Dendritic cell treated with granulocyte-macrophage colony-stimulating factor and Interleukin-4, amounts not matched to agents 40 ng/mL and 50 ng/mL, for 4 days (primary cell): Measurements from ENCODE around the gene KIAA1614.
A peak's percentile ranks its signal among the peaks of the same experiment; 100 is the strongest.

ENCODE experiments used
- H3K27ac Mint-ChIP-seq: one replicate; pipeline ENCODE4 v1.8.0; 2022; ENCODE audit warnings: mild to moderate bottlenecking, mixed read lengths
- H3K27me3 Mint-ChIP-seq: one replicate; pipeline ENCODE4 v1.8.0; 2022; ENCODE audit warnings: mild to moderate bottlenecking, mixed read lengths
- H3K36me3 Mint-ChIP-seq: one replicate; pipeline ENCODE4 v1.8.0; 2022; ENCODE audit warnings: low read depth, mixed read lengths
- H3K4me1 Mint-ChIP-seq: one replicate; pipeline ENCODE4 v1.8.0; 2022; ENCODE audit warnings: low read depth, mixed read lengths
- H3K4me3 Mint-ChIP-seq: one replicate; pipeline ENCODE4 v1.8.0; 2022; ENCODE audit warnings: mild to moderate bottlenecking, moderate library complexity, mixed read lengths
- H3K9me3 Mint-ChIP-seq: one replicate; pipeline ENCODE4 v1.8.0; 2022; ENCODE audit warnings: mixed read lengths
- intact Hi-C: fragments of 100-400 bp; cut with micrococcal nuclease; formaldehyde crosslinking; loops from one replicate; pipeline ENCODE4 v1.15.0; 2022

Gene KIAA1614, protein sequence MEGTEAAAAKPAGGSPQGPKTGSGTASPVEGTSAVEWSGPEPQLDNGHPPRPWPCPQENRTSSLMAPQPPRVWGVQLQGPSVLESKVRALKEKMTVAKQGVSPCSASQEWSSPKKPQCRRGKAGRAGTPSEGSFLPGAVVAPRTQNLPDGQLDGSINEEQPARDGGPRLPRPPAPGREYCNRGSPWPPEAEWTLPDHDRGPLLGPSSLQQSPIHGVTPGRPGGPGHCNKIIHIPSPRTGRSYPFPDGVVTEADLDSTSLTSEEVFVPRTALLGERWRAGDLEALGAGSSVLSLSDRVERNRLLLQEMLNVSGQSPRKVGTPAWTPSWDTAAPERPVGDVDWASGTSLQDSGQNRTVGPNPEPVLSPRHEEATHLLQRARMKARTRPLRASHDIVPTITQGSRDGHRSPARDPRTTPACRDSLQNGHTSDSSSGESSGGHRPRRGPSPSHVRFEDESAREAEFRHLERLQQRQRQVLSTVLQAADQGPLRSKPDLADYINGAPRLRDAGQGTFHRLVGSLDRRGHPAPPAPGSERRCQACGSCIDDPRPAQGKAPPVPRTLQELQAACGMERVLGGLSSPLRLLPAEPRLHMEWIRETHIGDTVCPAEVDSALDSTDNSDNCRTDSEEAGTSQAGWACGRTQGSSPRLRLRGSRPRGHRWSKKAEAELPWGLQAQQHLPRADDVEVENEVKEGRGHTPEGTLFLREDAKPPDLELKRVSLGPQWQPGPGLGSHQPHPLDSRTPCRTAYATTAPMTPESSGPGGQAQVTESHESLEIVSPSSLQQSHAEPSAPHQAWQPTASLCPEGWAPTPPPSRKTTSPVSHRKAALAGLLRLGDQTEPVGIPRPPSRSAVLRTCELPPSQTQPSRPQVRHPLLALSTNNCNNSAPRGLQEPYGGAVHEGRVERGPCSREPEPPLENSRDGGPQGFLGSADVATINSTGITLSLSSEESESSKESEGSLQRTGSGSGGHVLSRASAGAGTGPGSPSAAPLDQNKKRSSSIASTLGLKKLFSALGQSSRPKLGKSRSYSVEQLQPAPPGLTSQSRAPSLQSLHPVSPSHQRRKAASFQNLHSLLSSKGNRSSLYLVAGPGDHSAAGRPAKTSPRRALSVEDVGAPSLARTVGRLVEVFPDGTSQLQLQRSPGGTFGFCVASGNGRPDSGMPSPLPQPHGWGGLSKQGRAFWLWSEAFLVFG

DNA sequence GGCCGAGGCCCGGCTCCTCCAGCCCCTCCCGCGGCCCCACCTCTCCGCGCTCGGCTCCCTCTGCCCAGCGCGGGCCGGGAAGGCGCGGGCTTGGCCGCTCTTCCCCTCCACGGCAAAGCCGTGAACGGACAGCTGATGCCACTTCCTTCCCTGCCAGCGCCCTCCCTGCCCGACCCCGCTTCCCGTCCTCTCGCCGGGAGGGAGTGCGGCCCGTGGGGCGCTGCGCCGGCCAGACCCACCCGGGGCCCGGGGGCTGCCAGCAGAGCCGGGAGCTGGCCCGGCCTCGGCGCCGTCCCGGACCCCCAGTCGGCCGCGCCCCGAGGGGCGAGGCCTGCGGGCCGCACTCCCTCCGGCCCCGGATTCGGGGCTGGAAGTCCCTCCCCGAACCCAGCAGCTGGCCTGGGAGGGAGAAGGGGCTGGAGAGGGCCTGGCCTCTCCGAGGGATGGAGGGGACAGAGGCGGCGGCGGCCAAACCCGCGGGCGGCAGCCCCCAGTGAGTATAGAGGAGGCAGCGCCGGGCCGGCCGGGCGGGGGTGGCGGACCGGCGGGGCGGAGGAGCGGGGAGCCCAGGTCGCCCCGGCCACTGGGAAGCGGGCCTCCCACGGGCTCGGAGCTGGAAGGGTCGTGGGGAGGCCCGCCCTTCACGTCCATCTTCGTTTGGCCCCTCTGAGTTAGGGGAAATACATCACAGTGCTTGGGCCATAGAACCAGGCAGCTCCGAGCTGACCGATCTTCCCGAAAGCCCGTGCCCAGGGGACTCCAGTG, at the start of gene KIAA1614:
Gene KIAA1614 (plus strand): TSS at position 97 of the 765 bp plus-strand sequence. CDS start 347 bp downstream, at position 444.
- intact Hi-C loops: no loop called here
- Mint-ChIP-seq H3K4me3 (peak within 1 kb of the TSS; percentile 63), H3K27ac (no peak within 1 kb of the TSS), H3K36me3 (no peaks in the 10 kb centered on the region), H3K4me1 (peaks cover 9% of the 10 kb centered on the region), H3K27me3 (peaks cover 64% of the 10 kb centered on the region), H3K9me3 (no peaks in the 10 kb centered on the region)

DNA sequence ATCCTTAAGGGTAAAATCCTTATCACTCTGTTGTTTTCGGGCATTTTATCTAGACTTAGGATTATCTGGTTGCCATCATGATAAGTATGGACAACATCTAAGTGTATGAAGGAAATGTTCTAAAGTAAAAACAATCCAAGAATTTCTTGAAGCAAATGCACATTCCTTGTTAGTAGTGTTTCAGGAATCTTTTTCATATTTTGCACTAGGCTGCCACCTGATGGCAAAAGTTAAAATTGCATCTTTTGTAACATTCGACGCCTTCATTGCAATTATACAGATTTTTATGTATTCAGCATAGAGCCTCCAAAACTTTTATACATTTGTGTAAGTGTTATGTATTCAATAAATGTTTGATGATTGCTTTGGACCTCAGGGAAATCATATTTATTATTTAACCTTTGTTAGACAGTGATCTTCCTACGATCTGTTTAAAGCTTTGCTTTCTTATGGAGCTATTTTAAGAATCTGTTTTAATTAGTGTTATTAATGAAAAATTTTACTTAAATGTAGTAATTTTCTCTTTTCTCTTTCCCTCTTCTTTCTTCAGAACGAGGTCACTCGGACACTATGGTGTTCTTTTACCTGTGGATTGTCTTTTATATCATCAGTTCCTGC, 49.4 kb upstream of the KIAA1614 start:
- Mint-ChIP-seq H3K27ac (no peak overlapping the region), H3K4me3 (no peak overlapping the region), H3K36me3 (peaks cover 8% of the 10 kb centered on the region), H3K9me3 (no peaks in the 10 kb centered on the region), H3K27me3 (peaks cover 2% of the 10 kb centered on the region), H3K4me1 (peaks cover 11% of the 10 kb centered on the region)
- intact Hi-C loops: loop anchor here (5.0 kb wide), 3 partner anchors 231 to 346 kb away; partner anchors contain the start of gene XPR1

DNA sequence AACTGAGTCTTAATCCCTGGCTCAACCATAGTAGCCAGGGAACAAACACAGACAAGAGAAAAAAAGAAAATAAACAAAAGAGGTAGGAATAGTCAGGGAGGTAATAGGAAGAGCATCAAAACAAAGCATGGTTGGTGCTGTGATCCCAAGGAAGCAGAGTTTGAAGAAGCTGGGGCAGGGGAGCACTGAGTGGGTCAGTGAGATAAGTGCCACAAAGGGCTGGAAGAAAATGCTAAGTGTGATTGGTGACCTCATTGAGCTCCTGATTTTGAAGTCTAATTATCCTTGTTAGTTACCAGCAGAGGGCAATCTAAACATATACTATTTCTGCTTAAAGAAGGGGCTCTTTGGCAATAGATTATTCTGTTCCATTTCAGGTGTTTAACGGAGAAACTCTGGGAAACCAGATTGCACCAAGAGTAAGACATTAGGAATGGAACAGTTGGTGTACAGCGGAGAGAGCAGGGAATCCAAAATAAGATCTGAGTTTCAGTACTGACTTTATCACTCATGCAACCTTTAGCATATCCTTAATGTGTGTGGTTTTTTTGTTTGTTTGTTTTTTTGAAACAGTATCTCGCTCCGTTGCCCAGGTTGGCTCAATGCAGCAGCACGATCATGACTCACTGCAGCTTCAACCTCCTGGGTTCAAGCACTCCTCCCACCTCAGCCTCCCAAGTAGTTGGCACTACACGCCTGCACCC, 30.7 kb upstream of the KIAA1614 start:
- peaks cover 28% of the 10 kb centered on the region for H3K36me3 Mint-ChIP-seq
- no peaks in the 10 kb centered on the region for H3K27me3 Mint-ChIP-seq
- H3K9me3 Mint-ChIP-seq: no peaks in the 10 kb centered on the region
- intact Hi-C loops: loop anchor here (1.0 to 10.0 kb wide), 3 partner anchors 93 to 543 kb away; no protein-coding TSS in a partner anchor
- H3K4me3 Mint-ChIP-seq: no peak overlapping the region
- H3K4me1 Mint-ChIP-seq: no peaks in the 10 kb centered on the region
- H3K27ac Mint-ChIP-seq: no peak overlapping the region

DNA sequence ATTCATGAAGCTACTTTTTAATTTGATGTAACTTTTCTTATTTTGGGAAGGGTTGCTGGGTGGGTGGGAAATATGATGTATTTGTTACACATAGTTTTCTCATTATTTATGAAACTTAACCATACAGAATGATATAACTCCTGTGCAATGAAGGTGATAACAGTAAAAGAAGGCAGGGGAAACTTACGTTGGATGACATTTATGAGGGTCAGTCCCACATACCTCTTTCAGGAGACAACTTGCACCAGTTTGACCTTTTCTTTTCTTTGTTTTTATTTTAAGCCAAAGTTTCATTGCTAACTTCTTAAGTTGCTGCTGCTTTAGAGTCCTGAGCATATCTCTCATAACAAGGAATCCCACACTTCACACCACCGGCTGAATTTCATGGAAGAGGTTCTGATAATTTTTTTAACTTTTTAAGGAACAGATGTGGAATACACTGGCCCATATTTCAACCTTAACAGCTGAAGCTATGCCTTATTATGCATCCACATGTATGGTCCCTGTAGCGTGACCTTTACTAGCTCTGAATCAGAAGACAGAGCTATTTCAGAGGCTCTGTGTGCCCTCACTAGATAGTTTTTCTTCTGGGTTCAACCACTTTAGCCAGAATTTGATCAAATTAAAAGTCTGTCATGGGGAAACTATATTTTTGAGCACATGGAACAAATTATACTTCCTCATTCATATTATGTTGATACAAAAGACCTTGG, 28.0 kb upstream of the KIAA1614 start:
- Mint-ChIP-seq H3K4me1 (peaks cover 8% of the 10 kb centered on the region), H3K36me3 (peaks cover 36% of the 10 kb centered on the region), H3K4me3 (no peak overlapping the region), H3K27me3 (peaks cover 2% of the 10 kb centered on the region), H3K9me3 (no peaks in the 10 kb centered on the region), H3K27ac (no peak overlapping the region)
- intact Hi-C loops: loop anchor here (10.0 kb wide), 2 partner anchors 90 to 540 kb away; no protein-coding TSS in a partner anchor

DNA sequence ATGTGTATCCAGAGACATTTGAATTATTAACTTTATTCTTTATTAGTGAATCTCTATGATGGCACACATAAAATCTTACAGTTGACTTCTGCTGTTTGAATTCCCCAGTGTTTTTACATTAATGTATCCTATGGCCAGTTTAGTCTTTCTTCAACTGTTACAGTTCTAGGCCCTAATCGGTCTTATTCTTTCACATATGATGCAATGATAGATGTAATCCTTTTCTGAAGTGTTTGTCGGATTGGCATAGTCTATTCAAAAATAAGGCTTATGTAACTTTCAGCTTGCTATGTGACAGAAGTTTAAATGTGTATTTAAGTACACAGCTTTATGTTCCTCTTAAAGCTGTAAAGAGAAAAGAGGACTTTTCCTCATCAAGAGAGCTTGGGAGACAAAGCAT, 26.4 kb upstream of the KIAA1614 start:
- Mint-ChIP-seq H3K9me3 (no peaks in the 10 kb centered on the region), H3K27ac (no peak overlapping the region), H3K36me3 (peaks cover 27% of the 10 kb centered on the region), H3K4me1 (peaks cover 8% of the 10 kb centered on the region), H3K4me3 (no peak overlapping the region), H3K27me3 (peaks cover 2% of the 10 kb centered on the region)
- intact Hi-C loops: loop anchor here (10.0 kb wide), 2 partner anchors 88 to 538 kb away; no protein-coding TSS in a partner anchor

DNA sequence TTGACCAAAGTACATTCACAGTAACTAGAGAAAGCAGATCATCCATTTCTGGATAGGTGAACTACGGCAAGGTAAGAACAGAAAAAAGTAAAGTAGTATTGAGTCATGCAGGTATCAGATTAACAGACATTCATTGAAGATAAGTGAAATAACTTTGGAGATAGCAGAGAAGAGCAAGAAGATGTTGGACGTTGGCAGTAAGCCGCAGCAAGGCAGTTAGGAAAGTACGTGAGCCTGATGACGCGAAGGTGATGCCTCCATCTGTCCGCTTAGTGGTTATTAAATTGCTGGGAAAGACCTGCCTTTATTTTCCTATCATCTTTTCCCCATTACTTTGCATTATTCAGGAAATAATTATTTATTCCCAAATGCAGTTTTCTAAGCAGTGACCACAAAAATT, 24.9 kb upstream of the KIAA1614 start:
- Mint-ChIP-seq H3K4me3 (no peak overlapping the region), H3K36me3 (peaks cover 22% of the 10 kb centered on the region), H3K4me1 (peaks cover 8% of the 10 kb centered on the region), H3K27ac (no peak overlapping the region), H3K9me3 (no peaks in the 10 kb centered on the region), H3K27me3 (peaks cover 2% of the 10 kb centered on the region)
- intact Hi-C loops: loop anchor here (10.0 kb wide), 2 partner anchors 87 to 537 kb away; no protein-coding TSS in a partner anchor

DNA sequence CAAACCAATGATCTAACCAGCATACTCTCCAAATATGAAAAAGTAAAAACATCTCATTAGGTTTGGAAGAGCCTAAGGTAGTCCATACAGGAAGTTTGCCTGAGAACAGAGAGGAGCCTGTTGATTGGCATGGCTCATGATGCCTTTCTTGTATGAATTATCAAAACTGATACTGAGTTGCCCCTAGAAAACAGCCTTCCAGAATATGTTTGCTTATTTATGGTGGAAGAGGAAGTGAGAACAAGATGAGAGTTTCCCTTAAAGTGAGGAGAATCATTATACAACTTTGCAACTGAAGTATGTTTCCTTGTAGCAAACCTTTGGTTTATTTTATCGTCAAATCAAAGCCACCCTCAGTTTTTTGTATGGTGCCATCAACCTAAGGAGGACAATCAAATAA, 23.8 kb upstream of the KIAA1614 start:
- H3K9me3 Mint-ChIP-seq: no peaks in the 10 kb centered on the region
- peaks cover 8% of the 10 kb centered on the region for H3K4me1 Mint-ChIP-seq
- H3K36me3 Mint-ChIP-seq: peaks cover 14% of the 10 kb centered on the region
- no peak overlapping the region for H3K27ac Mint-ChIP-seq
- intact Hi-C loops: loop anchor here (10.0 kb wide), 2 partner anchors 86 to 536 kb away; no protein-coding TSS in a partner anchor
- peaks cover 2% of the 10 kb centered on the region for H3K27me3 Mint-ChIP-seq
- H3K4me3 Mint-ChIP-seq: no peak overlapping the region

DNA sequence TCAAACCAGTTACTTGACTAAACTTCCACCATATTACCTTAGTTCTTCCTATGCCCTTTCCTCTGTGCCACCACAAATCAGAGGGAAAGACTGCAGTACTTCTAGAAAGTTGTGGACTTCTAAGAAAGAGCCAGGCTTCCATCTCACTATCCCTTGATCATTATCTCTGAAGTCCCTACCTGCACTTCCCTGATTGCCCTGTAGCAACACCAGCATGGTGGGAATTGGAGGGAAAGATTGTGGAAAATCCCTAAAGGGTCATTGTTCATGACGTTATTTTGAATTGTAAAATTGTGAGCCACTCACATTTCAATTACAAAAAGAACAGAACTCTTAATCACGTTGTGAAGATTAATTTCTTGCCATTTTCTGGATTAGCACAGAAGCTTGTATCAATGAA, 23.4 kb upstream of the KIAA1614 start:
- intact Hi-C loops: loop anchor here (10.0 kb wide), 2 partner anchors 85 to 535 kb away; no protein-coding TSS in a partner anchor
- H3K4me3 Mint-ChIP-seq: no peak overlapping the region
- peaks cover 2% of the 10 kb centered on the region for H3K27me3 Mint-ChIP-seq
- peaks cover 8% of the 10 kb centered on the region for H3K4me1 Mint-ChIP-seq
- H3K9me3 Mint-ChIP-seq: no peaks in the 10 kb centered on the region
- peaks cover 10% of the 10 kb centered on the region for H3K36me3 Mint-ChIP-seq
- no peak overlapping the region for H3K27ac Mint-ChIP-seq

DNA sequence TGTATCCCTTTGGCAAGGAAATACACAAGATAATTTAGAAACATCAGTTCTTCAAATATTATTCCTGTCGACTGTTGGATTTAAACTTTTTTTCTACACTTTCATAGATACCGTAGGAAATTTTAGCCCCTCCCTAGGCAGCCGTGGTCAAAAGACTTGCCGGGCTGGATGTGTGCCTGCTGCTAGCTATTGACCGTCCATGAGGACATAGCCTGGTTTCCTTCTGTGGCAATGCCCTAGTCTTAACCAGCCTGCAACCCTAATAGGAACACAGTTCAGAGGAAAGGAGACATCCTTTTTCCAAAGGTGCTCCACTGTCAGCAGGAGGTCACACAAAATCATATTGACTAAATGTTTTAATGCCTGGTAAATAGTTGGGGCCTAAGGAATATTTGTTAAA, 20.4 kb upstream of the KIAA1614 start:
- peaks cover 8% of the 10 kb centered on the region for H3K4me1 Mint-ChIP-seq
- no peaks in the 10 kb centered on the region for H3K9me3 Mint-ChIP-seq
- peaks cover 10% of the 10 kb centered on the region for H3K36me3 Mint-ChIP-seq
- intact Hi-C loops: no loop called here
- peaks cover 2% of the 10 kb centered on the region for H3K27me3 Mint-ChIP-seq
- no peak overlapping the region for H3K27ac Mint-ChIP-seq
- H3K4me3 Mint-ChIP-seq: no peak overlapping the region

DNA sequence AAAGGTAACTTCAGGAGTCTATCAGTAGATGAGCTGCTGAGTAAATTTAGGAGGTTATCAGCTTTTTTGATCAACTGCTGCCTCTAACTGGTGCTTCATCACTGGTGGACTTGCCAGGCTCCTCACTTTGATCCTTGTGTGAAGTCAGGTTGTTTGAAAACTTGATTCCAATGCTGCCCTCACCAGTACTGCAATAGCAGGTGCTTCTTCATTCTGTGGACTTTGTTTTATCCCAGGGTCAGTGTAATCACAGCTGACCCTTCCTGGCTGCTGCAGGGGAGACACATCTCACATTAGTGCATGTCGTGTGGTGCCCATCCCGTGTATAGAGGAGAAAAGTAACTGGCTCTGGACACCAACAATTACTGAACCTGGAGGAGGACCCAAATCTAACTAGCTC, 20.0 kb upstream of the KIAA1614 start:
- Mint-ChIP-seq H3K9me3 (no peaks in the 10 kb centered on the region), H3K4me3 (no peak overlapping the region), H3K36me3 (peaks cover 8% of the 10 kb centered on the region), H3K27ac (no peak overlapping the region), H3K4me1 (peaks cover 8% of the 10 kb centered on the region), H3K27me3 (peaks cover 2% of the 10 kb centered on the region)
- intact Hi-C loops: no loop called here

DNA sequence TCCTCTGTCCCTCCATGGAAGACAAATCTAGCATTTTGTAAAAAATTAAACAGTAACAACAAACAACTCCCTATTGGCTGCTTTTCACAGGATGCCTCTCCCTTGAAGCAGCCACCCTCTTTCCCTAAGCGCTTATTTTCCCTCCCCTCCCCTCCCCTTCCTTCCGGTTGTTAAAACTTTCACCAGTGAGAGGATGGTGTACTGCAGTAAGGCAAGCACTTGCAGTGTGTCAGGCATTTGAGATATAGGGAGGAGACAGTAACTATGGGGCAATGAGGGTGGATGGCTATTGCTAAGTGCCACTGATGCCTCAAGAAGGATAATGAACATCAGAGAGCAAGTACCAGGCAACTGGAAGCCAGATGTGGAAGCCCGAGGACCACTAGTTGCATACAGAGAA, 19.1 kb upstream of the KIAA1614 start:
- no peak overlapping the region for H3K27ac Mint-ChIP-seq
- H3K9me3 Mint-ChIP-seq: no peaks in the 10 kb centered on the region
- no peak overlapping the region for H3K4me3 Mint-ChIP-seq
- H3K27me3 Mint-ChIP-seq: peaks cover 2% of the 10 kb centered on the region
- H3K4me1 Mint-ChIP-seq: peaks cover 8% of the 10 kb centered on the region
- intact Hi-C loops: no loop called here
- H3K36me3 Mint-ChIP-seq: peaks cover 5% of the 10 kb centered on the region

DNA sequence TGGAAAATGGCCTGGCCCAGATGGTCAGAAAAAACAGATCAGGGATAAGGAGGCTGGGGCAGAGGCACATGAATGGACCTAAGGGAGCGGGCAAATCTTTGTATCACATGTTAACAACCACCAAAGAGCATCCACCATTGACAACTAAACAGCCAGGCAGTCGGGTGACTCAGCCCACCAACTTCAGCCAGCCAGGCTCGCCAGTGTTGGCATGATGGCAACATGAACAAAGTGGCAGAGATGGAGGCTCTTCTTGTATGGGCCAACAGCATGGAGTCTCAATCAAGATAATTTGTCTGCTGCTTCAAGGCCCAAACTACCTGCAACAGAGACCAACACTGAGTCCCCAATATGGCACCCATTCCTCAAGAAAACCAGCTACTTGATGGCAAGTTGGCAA, 16.5 kb upstream of the KIAA1614 start:
- peaks cover 8% of the 10 kb centered on the region for H3K27me3 Mint-ChIP-seq
- H3K27ac Mint-ChIP-seq: no peak overlapping the region
- intact Hi-C loops: no loop called here
- H3K9me3 Mint-ChIP-seq: no peaks in the 10 kb centered on the region
- no peaks in the 10 kb centered on the region for H3K36me3 Mint-ChIP-seq
- H3K4me1 Mint-ChIP-seq: no peaks in the 10 kb centered on the region
- no peak overlapping the region for H3K4me3 Mint-ChIP-seq
